GM21576 (cell line): ENCODE results near the gene DHX35.

ENCODE experiments used
- ATAC-seq: cut with Tn5 transposase; IDR thresholded peaks from one replicate; pipeline ENCODE4 v1.9.1; 2021; ENCODE audit warnings: mild to moderate bottlenecking, moderate library complexity; ENCODE audit not compliant: unreplicated experiment

Gene DHX35, protein sequence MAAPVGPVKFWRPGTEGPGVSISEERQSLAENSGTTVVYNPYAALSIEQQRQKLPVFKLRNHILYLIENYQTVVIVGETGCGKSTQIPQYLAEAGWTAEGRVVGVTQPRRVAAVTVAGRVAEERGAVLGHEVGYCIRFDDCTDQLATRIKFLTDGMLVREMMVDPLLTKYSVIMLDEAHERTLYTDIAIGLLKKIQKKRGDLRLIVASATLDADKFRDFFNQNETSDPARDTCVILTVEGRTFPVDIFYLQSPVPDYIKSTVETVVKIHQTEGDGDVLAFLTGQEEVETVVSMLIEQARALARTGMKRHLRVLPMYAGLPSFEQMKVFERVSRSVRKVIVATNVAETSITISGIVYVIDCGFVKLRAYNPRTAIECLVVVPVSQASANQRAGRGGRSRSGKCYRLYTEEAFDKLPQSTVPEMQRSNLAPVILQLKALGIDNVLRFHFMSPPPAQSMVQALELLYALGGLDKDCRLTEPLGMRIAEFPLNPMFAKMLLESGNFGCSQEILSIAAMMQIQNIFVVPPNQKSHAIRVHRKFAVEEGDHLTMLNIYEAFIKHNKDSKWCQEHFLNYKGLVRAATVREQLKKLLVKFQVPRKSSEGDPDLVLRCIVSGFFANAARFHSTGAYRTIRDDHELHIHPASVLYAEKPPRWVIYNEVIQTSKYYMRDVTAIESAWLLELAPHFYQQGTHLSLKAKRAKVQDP

DNA sequence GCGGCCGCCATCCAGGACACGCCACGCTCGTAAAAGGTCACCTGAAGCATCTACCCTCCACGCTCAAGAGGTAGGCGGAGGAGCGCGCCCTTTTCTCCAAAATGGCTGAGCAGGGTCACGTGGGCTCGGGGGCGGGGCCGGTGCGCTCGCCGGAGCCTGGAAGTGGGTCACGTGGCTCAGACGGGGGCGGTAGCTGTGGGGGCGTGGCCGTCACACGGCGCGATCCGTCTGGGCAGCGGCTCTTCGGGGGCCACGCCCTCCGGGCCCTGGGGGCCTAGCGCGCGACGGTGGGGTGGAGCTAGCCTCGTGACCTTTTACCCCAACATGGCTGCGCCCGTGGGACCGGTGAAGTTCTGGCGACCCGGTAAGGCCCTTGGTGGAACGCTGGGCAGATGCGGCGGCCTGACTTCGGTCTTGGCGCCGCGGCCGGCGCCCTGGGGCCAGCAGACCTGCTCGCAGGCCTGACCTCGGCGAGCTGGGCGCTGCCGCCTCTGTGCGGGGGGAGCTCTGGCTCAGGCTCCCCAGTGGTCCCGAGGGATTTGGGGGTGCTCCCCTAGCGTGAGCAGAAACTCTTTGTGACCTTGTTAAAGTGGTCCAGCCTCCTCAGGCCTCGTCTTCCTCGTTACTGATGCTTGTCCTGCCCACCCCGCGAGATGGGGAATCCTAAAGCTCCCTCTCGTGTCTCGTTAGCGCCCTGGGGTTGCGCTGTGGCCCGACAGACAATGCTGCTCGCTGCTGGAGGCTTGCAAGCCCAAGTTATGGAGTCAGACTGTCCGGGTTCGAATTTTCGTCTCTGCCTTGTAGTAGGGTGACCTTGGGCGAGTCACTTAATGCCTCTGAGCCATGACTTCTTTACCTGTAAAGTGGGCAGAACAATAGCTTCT is at the start of gene DHX35:
DHX35 (plus strand) TSS at position 301 of the 884 bp plus-strand sequence; CDS start at position 325, 24 bp downstream.
- peak; percentile 93 for ATAC-seq

DNA sequence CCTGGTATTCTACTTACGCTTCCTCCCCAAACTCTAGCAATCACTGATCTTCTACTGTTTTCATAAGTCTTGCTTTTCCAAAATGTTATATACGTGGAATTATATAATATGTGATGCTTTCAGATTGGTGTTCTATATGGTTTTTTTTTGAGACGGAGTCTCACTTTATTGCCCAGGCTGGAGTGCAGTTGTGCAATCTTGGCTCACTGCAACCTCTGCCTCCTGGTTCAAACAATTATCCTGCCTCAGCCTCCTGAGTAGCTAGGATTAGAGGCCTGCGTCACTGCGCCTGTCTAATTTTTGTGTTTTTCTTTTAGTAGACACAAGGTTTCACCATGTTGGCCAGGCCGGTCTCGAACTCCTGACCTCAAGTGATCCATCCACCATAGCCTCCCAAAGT is 46.8 kb upstream of the DHX35 start:
- no peak for ATAC-seq

DNA sequence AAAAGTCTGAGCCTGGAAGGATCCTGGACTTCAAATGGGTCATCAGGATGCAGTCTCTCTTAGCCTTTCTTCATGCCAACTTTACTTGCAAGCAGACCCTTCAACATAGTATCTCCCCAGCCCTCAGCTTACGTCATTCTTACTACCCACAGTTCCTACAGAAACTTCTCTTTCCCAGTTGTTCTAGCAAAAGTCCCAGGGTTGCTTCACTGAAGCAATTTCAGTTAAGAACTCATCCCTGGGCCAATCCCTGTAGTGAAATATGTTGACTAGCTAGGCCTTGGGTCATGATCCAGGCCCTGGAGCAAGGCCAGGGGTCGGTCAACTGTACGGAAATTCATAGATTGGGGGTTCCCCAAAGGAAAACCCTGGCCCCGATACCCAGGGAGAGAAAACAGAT is 44.5 kb upstream of the DHX35 start:
- no peak for ATAC-seq

DNA sequence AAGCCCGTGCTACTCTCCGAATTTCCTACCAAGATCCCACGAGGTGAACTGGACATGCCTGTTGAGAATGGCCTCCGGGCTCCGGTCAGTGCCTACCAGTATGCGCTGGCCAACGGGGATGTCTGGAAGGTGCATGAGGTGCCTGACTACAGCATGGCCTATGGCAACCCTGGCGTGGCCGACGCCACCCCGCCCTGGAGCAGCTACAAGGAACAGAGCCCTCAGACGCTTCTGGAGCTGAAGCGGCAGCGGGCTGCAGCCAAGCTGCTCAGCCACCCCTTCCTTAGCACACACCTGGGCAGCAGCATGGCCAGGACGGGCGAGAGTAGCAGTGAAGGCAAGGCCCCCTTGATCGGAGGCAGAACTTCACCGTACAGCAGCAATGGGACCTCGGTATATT is 44.0 kb upstream of the DHX35 start:
- no peak for ATAC-seq

DNA sequence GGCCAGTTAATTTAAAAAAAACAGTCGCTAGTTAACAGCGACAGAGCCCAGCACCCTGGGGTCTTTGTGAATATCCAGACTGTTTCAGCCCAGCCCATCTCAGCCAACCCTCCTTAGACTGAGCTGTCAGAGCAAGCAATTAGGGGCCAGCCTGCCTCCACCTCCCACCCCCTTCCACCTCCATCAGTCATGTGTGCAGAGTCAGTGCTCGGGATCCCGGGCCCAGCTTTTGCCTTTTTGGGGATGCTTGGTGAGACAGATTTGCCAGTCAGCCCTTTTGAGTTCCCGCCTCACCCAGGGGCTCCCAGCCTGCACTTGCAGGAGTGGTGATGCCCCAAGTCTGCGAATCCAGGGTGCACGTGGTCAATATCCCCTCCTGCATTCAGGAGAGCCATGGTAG is 42.5 kb upstream of the DHX35 start:
- ATAC-seq, result no peak

DNA sequence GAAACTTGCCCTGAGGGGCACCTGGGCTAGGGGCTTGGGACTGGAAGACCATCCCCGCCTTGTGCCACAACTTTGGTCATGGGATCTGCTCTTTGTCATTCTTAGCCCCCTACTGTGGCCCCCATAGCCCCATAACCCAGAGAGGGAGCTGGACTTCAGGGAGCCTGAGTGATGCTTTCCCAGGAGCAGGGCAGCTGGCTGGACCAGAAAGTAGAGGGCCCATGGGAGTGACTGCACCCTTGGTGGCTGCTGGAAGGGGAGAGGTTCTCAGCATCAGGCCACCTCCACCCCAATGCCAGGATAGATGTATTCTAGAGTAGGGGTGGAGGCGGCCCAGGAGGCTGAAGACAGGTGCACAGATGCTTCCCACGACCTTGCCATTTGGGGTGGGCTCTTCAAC is 41.7 kb upstream of the DHX35 start:
- no peak for ATAC-seq

DNA sequence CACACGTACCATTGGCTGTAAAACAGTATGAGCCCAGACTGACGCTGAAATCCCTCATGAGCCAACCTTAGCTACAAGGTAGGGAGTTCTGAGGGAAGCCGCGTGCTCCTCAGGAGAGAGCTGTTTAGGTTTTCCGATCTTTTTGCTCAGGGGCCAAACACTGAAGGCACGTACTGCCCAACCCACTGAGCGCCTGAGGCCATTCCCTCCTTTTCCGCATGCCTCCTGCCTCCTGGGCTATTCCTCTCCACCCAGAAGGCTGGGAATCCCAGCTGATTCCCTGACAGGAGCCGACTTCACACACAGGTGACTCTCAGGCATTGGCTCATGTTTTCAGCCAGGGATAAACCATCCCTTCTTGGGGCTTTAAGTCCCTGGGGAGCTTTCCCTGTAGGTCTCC is 41.3 kb upstream of the DHX35 start:
- ATAC-seq, result no peak

DNA sequence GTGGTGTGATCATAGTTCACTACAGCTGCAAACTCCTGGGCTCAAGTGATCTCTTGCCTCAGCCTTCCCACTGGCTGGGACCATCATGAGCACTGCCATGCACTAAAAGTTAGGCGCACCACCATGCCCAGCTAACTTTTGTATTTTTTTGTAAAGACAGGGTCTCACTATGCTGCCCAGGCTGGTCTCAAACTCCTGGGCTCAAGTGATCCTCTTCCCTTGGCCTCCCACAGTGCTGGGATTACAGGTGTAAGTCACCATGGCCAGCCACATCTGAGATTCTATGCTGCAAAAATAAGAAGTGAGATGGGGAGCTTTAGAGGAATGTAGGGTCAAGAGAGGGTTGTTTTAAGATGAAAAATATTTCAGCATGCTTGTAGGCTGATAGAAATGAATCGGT is 37.4 kb upstream of the DHX35 start:
- ATAC-seq, result no peak

DNA sequence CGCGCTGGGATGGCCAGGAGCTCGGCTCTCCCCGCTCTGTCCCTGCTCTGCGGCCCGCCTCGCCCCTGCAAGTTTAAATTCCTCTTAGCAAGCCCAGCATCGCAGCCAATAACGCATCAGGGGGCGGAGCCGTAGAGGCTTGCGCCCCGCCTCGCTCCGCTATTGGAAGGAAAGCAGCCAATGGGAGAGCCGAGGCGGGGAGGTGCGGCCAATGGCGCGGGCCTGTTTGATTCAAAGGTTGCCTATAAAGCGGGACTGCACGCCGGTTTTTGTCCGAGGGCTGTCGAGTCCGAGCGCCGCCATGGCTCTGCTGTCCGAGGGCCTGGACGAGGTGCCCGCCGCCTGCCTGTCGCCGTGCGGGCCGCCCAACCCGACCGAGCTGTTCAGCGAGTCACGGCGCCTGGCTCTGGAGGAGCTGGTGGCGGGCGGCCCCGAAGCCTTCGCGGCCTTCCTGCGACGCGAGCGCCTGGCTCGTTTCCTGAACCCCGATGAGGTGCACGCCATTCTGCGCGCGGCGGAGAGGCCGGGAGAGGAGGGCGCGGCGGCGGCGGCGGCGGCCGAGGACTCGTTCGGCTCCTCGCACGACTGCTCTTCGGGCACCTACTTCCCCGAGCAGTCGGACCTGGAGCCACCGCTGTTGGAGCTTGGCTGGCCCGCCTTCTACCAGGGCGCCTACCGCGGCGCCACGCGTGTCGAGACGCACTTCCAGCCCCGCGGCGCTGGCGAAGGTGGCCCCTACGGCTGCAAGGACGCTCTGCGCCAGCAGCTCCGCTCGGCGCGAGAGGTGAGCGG is 35.8 kb upstream of the DHX35 start, which contains the start of gene FAM83D:
FAM83D (plus strand) TSS at position 276 of the 792 bp plus-strand sequence; CDS start at position 302, 26 bp downstream.
- ATAC-seq, result peak; percentile 91

DNA sequence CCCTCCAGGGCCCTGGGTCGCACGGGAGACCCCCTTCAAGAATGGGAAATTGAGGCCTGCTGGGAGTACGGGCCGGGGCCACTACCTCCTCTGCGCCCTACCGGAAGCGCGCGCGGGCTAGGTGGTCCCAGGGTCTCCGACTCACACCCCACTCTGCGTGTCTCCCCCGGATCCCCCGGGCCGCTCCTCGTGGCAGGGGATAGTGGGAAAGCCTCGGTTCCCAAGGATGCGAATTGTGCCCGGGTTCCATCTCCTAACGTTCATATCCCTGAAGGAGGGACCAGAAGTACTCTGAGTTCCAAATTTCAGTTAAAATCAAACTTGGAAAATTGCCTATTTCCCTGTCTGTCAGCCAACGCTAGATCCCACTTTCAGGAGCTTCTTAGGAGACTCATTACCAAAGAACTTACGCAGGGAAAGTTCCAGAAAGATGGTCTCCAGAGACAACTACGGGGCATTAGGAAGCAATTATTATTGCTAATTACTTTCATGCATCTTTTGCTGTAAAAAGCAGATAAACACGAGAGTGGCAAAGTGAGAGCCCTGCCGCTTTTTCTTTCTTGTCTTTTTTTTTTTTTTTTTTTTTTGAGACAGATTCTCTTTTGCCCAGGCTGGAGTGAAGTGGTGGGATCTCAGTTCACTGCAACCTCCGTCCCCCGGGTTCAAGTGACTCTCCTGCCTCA is 35.1 kb upstream of the DHX35 start:
- no peak for ATAC-seq

DNA sequence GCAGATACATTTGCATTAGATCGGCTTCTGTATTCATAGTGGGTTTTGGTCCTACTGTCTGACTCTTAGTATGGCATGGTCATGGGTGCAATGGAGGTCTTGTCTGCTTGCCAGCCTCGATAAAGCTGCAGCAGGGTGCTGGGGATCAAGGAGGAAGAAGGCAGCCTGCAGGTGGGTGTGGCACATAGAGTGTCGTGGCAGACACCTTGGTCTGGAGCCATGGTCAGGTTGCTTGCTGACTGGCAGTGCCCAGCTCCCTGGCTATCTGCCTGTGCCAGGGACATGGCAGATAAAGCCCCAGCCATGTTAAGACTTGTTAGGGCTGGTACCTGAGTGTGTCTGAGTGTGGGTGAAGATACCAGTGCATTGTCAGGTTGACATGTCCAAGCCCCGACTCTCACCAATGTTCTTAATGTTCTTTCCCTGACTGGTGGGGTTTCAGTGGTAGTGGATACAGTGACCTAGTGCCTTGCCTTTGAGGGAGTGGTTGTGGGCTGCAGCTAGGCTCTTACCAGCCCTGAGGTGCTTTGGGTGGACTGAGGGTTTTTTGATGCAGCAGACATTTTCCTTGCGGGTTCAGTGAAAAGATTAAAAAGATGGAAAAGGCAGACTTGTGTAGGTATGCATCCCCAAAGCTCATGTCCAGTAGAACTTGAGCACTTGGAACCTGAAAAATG is 34.1 kb upstream of the DHX35 start:
- ATAC-seq, result no peak

DNA sequence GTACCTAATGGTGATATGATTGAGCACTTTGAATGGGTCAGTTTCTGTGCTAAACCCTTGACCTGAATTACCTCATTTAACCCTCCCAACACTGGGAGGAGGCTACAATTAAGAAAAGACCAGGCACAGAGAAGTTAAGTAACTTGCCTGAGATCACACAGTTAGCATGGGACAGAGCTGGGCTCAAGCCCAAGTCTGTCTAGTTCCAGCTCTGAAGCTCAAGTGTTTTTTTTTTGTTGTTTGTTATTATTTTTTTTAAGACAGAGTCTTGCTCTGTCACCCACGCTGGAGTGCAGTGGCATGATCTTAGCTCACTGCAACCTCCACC is 31.9 kb upstream of the DHX35 start:
- ATAC-seq, result no peak

DNA sequence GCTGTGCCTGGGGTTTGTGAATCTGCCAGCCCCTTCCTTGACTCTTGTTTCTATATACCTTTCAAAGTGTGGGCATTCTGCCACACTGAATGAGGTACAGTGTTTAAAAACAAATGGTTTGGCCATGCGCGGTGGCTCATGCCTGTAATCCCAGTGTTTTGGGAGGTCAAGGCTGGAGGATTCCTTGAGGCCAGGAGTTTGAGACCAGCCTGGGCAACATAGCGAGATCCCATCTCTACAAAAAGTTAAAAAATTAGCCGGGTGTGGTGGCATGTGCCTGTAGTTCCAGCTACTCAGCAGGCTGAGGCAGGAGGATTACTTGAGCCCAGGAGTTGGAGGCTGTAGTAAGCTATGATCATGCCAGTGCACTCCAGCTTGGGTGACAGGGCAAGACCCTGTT is 30.2 kb upstream of the DHX35 start:
- no peak for ATAC-seq

DNA sequence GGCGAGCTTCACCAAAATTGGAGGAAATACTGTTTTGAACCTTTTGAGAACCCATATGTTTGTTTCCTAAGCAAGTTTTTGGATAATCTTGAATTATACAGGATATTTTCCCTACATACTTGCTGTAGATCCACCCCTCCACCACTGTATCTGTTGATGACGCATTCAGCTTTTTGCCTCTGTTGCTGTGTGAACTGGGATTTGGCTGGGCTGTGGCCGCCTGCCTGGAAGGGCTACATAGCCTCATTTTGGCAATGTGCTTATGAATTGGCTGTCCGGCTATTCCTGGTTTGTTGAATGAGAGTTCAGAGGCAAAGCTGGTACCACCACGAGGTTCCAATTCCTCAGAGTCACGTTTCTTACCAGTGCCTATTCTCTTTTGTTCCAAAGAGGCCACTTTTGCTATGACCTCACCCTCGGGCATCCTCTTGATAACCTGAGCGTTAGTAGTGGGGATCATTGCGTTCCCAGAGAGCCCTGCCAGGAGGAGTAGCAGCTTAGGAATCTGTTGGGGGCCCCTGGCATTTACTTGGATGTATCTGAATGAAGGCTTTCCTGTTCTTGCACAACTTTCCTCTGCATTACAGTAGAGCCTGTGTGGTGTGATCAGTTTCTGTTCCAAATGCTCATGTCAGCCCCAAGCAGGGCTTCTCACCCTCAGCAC is 29.6 kb upstream of the DHX35 start:
- no peak for ATAC-seq

DNA sequence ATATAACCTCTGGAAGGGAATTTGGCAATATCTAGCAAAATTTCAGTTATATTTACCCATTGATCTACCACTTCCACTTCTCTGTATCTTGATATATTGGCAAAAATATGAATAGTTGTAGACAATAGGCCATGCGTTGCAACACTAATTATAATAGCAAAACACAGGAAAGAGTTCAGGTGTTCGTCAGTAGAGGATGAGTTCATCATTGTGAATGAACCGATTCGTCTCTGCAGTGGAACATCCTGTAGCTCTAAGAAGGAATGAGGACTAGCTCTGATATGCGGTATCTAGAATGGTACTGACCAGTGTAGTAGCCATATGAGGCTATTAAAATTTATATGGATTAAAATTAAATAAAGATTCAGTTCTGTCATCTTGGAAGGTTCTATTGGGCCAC is 27.6 kb upstream of the DHX35 start:
- ATAC-seq, result no peak

DNA sequence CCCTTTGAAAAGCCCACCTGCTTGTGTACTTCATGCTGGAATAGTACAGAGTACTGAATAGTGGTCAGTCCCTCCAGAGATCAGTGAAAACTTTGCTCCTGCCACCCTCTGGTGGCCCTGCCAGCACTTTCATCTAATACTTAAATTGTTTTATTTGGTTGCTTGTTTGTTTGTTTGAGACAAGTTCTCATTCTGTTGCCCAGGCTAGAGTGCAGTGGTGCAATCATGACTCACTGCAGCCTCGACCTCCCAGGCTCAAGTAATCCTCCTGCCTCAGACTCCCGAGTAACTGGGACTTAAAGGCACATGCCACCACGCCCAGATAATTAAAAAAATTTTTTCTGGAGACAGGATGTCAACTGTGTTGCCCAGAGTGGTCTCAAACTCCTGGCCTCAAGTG is 26.9 kb upstream of the DHX35 start:
- no peak for ATAC-seq

DNA sequence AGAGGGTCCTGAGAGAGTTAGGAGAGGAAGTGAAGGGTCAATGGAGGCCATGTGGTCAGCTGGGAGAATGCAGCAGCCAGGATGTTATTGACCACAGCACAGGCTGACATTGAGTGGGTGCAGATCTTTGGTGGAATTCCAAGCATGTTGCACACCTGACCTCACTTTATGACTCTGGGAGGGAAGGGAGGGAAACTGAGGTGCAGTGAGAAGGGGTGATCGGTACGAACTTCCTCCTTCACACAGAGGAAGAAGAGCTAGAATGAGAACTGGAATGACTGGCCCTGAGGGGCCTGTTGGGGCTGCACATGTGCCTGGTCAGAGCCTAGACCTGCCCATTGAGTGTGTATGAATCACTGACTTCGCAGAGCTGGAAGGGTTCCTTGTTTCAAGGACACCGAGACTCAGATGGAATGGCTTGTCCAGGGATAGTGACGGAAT is 26.2 kb upstream of the DHX35 start:
- ATAC-seq, result no peak

DNA sequence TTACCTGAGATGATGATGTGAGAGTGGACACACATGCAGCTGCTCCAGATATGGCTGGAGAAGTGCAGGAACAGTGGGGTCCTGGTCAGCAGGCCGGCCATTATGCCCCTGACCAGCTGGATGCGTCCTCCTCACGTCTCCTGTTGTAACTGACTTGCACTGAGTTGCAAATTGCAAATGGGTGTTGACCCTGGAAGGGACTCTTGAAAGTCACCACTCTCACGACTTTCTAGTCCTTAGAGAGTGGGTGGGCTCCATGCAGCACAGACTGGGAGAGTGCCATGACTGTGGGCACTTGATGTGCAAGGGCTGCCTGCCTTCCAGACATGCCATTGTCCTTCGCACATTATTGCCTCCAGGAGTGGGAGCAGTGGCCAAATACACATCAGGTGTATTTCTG is 25.1 kb upstream of the DHX35 start:
- no peak for ATAC-seq

DNA sequence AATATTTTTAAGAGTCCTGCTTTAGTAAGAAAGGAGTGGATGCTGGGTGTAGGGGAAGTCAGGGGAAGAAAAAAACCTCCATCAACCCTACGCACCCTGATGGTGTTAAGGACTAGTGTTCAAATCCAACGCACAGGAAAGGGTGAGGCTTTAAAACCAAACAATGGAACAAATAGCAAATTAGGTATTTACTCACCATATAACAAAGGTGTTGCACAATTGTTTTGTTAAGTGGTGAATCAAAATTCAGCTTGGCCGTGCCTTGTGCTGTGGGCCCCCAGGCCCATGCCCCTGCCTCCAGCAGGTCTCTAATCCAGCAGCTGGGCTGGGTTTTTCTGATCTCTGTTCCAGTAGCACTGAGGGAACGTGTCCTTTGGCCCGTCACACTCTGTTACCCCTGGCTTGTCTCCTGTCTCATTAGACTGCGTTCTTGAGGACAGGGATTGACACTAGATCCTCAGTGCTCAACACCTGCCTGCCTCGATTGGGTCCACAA is 24.1 kb upstream of the DHX35 start:
- no peak for ATAC-seq
